ENCODE data around the gene ITGB8. TPM values are rescaled to one million over a fixed set of nuclear protein-coding genes. Genes with fewer than 3 reads are reported as not detected.

ITGB8 gene
- total RNA-seq, 2 donors from 2014 or later = 4.8 to 5.2 TPM

GRCh38 chr7:20401861-20402746 lies 71.4 kb downstream of the ITGB8 start:
- intact Hi-C loops (cut with DNase I) = no loop called here
- DNase-seq (no peak), ATAC-seq (no peak)

- DNase-seq (no peak), ATAC-seq (no peak)
- intact Hi-C loops (cut with DNase I) = no loop called here
Measured at GRCh38 chr7:20402747-20403230, 72.1 kb downstream of the ITGB8 start.

DNA sequence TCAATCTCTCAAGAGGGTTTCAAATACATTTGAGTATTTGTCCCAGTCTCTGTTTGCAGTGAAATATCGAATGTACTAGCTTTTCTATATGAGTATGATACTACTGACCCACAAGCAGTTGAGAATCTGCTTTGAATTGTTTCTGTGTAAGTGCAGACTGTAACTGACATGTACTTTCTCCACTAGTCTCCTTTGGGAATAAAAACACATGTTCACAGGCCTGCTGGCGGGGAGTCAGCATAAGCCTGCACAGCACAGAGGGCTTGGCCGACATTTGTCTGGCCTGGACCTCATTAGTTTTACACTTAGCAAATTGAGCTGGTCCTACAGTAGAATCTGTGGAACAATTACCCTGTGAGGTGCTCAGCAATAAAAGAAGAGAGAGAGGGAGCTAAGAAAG lies 72.6 kb downstream of the ITGB8 start:
- peak; percentile 47 for DNase-seq
- intact Hi-C loops (cut with DNase I) = no loop called here
- ATAC-seq = peak; percentile 53 to 61

DNA sequence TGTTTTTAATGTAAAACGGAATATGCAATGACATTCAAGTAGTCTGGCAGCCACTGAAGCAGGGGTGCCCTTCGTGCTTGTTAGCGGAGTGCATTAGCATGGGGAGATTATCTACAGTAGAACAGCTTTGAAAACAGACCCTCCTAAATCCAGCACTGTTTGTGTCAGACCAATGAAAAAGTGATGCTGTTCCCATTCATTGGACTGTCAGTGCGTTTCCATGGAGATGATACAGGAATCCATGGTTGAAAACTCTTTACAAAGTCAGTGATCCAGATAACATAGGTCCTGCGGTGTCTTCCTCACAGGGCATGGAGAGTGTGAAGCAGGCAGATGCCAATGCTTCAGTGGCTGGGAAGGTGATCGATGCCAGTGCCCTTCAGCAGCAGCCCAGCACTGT lies 73.6 kb downstream of the ITGB8 start:
- no peak for ATAC-seq
- no peak for DNase-seq
- intact Hi-C loops (cut with DNase I) = no loop called here

DNA sequence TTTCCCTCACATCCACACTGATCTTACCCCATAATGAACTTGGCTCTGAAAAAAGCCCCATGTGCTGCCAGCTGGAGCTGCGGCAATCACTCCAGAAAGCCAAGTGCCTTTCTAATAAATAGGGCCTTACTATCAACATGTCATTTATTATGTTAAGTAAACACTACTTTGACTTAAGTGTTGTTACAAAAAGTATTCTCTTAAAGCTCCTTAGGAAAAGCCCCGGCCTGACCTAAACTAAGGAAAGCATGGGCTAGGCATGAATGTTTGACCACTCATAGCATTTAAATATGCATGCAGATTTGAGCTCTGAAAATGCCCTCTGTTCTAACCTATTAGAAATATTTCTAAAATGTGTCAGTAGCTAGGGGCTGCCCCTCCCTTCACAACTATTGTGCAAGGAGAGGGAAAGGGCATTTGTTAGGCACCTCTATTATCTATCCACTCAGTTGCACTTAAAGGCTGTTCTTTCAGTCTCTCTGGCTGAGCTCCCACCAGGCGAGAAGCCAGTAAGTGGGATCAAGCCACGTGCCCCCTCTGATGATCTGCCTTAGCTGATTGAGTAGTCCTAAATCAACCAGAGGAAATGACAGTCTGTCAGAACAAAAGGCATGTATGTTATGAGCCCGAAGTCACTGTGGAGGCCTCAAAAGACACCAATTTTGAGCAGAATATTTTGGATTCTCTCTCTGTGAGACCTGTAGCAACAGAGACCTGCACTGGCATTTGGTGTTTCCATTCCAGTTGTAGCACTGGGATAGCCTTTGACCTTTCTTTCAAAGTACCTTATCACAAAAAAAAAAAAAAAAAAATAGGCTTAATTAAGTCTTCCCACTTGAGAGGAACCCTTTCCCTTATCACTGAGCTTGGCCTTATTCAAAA lies 77.1 kb downstream of the ITGB8 start:
- ATAC-seq (peak; percentile 92 to 95), DNase-seq (peak; percentile 81)
- intact Hi-C loops (cut with DNase I) = no loop called here

DNA sequence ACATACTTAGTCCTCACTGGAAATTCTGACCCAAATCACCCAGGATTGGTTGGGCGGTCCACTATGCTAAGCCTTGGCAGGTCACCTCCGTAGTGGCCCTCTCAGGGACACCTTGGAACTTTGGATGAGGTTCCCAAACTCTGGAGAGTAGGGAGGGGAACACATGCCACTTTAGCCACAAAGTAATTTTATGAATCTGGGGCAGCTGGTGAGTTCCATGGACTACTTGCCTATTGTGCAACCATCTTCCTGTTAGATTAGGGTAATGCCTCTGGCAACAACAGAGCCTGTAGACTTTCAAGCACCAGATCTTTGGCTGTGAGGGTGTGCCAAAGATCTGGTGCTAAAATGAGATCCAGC lies 77.7 kb downstream of the ITGB8 start:
- intact Hi-C loops (cut with DNase I) = no loop called here
- DNase-seq (peak; percentile 28), ATAC-seq (peak; percentile 78 to 88)

DNA sequence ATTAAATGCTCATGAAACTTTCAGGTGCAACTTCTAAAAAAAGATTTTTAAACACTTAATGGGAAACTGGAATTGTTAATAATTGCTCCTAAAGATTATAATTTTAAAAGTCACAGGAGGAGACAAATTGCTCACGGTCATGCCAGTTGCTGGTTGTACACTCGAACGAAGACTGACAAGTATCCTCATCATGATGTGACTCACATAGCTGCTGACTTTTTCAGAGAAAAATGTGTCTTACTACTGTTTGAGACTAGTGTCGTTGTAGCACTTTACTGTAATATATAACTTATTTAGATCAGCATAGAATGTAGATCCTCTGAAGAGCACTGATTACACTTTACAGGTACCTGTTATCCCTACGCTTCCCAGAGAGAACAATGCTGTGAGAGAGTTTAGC lies 79.3 kb downstream of the ITGB8 start:
- ATAC-seq (no peak), DNase-seq (no peak)
- intact Hi-C loops (cut with DNase I) = no loop called here

DNA sequence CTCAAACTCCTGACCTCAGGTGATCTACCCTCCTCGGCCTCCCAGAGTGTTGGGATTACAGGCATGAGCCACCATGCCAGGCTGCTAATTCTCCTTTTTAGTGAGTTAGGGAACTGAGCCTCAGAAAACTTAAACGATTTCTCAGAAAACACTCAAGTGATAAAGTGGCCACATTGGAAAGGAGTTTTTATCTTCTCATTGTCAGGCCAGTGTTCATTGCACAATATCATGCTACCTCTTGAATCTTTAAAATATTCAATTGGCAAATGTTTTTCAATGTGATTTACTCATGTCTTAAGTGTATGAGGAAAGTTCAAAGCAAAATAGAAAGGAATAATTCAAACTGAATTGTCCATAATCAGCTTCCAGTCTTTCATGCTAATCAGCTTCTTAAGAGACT lies 80.7 kb downstream of the ITGB8 start:
- DNase-seq = no peak
- intact Hi-C loops (cut with DNase I) = no loop called here
- ATAC-seq = no peak

- intact Hi-C loops (cut with DNase I) = no loop called here
- DNase-seq (no peak), ATAC-seq (no peak)
Measured at GRCh38 chr7:20412032-20412431, 81.3 kb downstream of the ITGB8 start.

DNA sequence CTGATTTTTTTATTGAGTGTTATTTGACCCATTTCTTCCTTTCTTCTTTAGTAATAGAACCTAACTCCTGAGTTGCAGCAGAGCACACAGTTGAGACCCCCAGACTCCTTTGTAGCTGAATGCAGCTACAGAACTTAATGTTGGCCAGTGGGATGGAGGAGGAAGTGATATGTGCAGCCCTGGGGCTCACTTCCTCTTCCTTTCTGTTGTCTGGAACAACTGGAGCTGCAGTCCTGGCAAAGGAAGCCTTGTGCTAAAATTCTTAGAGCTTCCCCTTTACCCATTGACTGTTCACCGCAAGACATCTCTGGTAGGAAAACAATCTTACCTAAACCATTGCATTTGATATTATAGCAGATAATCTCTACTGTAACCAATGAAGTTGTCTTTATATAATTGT lies 86.6 kb downstream of the ITGB8 start:
- no peak for DNase-seq
- intact Hi-C loops (cut with DNase I) = no loop called here
- peak in 1 of 2 donors; percentile 54 for ATAC-seq

- ATAC-seq = no peak
- no peak for DNase-seq
- intact Hi-C loops (cut with DNase I) = no loop called here
Measured at GRCh38 chr7:20417675-20418382, 87.1 kb downstream of the ITGB8 start.

DNA sequence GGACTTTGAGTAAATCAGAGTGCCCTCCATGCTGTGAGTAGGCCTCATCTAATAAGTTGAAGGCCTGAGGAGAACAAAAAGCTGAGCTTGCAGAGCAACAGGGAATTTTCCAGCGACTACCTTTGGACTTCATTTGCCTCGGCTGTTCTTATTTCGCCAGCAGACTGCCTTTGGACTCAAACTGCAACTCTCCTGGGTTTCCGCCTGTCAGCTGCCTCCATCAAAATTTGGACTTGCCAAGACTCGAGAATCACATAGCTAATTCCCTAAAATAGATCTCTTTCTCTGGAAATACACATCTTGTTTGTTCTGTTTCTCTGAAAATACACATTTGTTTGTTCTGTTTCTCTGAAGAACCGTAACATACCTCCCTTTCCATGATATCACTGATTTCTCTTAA lies 93.8 kb downstream of the ITGB8 start:
- ATAC-seq (peak in 1 of 2 donors; percentile 61), DNase-seq (no peak)
- intact Hi-C loops (cut with DNase I) = no loop called here

DNA sequence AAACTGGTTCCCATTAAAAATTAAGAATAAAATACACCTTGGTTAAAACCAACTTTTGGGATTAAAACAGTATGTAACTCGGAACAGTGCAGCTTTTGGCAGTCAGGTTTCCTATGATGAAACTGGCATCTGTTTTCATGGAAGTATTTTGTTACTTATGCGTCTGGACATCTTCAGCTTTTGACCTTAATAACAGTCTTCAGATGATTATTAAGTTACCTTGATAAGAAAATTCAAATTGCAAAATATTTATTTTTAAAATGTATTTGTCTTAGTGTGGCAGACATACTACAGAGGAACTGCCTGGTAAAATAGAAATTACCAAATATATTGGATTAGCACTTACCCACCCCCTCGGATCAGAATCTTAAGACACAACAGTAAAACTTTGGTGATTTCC lies 100.0 kb downstream of the ITGB8 start:
- DNase-seq (no peak), ATAC-seq (no peak)
- intact Hi-C loops (cut with DNase I) = no loop called here

DNA sequence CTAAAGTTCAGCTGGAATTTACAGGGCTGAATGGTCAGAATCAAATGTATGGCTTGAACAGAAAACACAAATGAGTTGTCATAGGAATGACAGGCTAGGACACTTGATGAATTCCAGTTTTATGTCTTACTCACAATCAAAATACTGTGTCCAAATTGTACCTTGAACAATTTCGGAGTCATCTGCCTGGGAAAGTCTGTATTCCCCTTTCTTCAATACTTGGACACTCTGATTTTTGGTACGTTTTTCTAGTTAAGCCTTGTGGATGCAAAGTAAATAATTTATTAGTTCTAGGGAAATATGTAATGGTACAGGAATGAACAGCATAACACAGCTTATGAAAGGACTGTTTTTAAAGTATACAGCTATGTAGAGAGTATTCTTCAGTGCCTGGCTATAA lies 100.4 kb downstream of the ITGB8 start:
- no peak for ATAC-seq
- intact Hi-C loops (cut with DNase I) = no loop called here
- no peak for DNase-seq

- no peak for ATAC-seq
- DNase-seq = no peak
- intact Hi-C loops (cut with DNase I) = no loop called here
Measured at GRCh38 chr7:20432071-20432470, 101.4 kb downstream of the ITGB8 start.

GRCh38 chr7:20435305-20435704 lies 104.6 kb downstream of the ITGB8 start:
- intact Hi-C loops (cut with DNase I) = no loop called here
- peak; percentile 55 for DNase-seq
- peak; percentile 70 to 88 for ATAC-seq

- no peak for DNase-seq
- ATAC-seq = no peak
- intact Hi-C loops (cut with DNase I) = no loop called here
Measured at GRCh38 chr7:20438248-20438647, 107.5 kb downstream of the ITGB8 start.

DNA sequence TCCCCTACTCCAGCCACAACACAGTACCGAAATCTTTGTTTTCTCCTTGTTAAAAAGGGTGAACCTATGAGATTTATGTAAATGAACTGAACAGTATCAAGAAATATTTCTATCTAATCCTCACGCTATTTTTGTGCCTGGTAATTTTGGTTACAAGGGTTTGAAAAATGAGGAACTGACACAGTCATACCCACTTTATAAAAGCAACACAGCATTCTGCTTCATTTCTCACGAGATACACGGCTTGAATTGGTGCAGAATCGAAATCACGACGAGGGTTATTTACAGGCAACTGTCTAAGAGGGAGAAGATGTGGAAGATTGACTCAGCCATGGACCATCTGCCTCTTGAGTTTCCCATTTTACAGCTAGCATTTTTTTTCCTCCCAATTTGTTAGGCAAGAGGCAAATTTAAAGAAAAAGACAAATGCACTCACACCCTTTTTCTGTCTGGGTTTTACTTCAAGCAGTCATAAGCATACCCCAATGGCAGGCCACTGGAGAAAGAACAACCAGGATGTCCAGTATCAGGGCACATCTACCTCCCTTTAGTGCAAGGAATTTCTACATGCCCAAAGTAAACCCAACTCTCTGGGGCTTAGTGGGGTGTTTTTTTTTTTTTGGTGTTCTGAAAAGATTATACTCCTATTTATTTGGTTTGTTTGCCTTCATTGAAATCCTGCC lies 108.1 kb downstream of the ITGB8 start:
- ATAC-seq = no peak

More for the DNA sequence above, 108.1 kb downstream of the ITGB8 start:
- no peak for DNase-seq
- intact Hi-C loops (cut with DNase I) = no loop called here
